Choroid plexus epithelial cell (primary cell): ENCODE measurements around the gene PPP1R14C.

ENCODE experiments used
- DNase-seq: peaks from one replicate; pipeline ENCODE4 v3.0.0-alpha.2; 2010; ENCODE audit warnings: low read depth
- H3K4me3 ChIP-seq: 2 replicates; pipeline ENCODE4 v1.5.1; 2011; ENCODE audit warnings: low read depth, mild to moderate bottlenecking, control low read depth, low read length, moderate library complexity
- TF ChIP-seq, protein P1 (sequence below): conservative IDR thresholded peaks from 2 replicates; pipeline ENCODE4 v1.5.1; 2011; ENCODE audit warnings: low read depth, mild to moderate bottlenecking, control low read depth, inconsistent platforms, low read length, moderate library complexity

PPP1R14C gene

DNA sequence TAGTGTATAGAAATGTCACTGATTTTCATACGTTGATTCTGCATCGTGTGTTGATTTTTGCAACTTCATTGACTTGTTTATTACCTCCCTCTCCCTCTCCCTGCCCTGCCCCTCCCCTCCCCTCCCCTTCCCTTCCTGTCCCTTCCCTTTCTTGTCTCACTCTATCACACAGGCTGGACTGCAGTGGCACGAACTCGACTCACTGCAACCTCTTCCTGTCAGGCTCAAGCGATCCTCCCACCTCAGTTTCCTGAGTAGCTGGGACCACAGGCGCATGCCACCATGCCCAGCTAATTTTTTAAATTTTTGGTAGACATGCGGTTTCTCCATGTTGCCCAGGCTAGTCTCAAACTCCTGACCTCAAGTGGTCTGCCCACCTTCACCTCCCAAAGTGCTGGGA lies 19.2 kb upstream of the PPP1R14C start:
- no peak for DNase-seq
- TF ChIP-seq, protein P1, sequence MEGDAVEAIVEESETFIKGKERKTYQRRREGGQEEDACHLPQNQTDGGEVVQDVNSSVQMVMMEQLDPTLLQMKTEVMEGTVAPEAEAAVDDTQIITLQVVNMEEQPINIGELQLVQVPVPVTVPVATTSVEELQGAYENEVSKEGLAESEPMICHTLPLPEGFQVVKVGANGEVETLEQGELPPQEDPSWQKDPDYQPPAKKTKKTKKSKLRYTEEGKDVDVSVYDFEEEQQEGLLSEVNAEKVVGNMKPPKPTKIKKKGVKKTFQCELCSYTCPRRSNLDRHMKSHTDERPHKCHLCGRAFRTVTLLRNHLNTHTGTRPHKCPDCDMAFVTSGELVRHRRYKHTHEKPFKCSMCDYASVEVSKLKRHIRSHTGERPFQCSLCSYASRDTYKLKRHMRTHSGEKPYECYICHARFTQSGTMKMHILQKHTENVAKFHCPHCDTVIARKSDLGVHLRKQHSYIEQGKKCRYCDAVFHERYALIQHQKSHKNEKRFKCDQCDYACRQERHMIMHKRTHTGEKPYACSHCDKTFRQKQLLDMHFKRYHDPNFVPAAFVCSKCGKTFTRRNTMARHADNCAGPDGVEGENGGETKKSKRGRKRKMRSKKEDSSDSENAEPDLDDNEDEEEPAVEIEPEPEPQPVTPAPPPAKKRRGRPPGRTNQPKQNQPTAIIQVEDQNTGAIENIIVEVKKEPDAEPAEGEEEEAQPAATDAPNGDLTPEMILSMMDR = no peak

DNA sequence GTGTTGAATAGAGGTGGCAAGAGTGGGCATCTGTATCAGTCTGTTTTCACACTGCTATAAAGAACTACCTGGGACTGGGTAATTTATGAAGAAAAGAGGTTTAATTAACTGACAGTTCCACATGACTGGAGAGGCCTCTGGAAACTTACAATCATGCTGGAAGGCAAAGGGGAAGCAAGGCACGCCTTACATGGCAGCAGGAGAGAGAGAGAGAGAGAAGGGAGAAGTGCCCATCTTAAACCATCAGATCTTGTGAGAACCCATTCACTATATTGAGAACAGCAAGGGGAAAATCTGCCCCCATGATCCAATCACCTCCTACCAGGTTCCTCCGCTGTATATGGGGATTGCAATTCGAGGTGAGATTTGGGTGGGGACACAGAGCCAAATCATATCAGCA lies 18.6 kb upstream of the PPP1R14C start:
- DNase-seq = no peak
- TF ChIP-seq, protein P1 = no peak
- H3K4me3 ChIP-seq = no peak overlapping the region

More for the DNA sequence above, 19.2 kb upstream of the PPP1R14C start:
- H3K4me3 ChIP-seq = no peak overlapping the region

DNA sequence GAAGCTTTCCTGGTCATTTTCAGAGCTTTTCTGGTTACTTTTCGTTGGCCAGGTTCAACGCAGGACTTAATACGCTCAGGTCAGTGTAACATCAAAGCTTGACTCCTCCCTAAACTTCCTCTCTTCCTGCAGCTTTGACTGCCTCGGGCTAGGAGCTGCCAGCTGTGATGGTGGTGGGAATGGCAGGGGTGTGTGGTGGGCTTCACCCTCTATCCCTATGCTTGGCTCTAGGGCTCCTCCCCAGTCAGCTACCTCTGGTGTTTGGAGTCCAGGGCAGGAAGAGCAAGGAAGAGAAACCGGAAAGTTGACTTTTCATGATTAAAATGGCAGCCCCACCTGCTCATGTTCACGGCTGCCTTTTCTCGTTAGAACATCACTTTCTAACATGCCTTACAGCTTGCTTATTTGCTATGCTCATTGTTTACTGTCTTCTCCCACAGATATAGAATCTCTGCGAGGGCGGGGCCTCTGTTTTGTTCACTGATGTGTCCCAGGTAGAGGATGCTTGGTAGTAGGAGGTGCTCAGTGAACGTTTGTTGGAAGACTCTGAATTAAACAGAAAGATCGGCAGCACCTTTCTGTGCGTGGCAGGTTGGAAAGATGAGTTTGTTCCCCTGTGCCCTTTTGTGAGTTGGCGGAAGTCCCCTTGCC lies 16.1 kb upstream of the PPP1R14C start:
- no peak overlapping the region for H3K4me3 ChIP-seq
- TF ChIP-seq, protein P1 = no peak
- DNase-seq = no peak

DNA sequence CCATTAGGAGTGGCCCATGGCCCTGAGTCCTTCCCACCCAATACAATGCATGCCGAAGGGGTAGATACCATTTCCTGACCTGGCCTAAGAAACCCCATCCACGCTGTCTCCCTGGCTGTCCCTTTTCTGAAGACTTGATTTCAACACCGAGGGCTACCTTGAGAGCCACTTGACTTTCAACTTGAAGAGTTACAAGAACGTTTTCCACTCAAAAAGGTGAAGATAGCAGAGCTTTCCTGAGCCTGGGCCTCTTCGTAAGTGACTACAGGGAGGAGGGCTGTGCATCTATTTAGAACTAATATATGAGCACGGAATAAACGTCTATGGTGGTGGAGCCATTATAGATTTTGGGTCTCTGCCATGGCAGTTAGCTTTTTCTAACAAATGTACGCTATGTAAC lies 14.4 kb upstream of the PPP1R14C start:
- no peak overlapping the region for H3K4me3 ChIP-seq
- DNase-seq = no peak
- TF ChIP-seq, protein P1 = no peak

DNA sequence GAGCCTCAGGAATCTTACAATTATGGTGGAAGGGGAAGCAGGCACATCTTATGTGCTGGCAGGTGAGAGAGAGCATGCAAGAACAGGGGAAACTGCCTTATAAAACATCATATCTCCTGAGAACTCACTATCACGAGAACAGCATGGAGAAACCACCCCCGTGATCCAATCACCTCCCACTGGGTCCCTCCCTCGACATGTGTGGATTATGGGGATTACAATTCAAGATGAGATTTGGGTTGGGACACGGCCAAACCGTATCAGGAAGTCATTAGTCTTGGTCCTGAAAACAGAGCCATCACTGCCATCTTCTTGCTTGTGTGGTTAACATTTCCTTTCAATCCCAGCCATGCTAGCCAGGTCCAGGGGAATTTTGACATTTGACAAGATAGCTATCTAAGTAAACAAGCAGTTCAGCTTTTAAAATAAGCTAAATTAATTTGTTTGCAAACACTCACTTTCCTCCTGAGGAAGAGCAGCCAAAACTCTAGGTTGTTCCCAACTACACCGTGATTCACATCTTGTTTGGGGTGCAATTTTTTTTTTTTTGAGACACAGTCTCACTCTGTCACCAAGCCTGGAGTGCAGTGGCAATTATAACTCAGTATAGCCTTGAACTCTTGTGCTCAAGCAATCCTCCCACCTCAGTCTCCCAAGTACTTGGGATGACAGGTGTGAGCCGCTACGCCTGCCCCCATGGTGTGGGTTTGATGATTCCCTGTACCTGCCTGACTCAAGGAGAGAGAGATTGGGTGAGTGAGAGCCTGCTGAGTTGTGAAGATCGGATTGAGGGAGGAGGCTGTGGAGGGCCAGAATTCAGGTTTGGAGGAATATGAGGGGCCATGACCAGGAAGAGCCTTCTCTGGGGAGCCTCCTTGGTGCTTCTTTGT lies 13.0 kb upstream of the PPP1R14C start:
- DNase-seq = no peak

DNA sequence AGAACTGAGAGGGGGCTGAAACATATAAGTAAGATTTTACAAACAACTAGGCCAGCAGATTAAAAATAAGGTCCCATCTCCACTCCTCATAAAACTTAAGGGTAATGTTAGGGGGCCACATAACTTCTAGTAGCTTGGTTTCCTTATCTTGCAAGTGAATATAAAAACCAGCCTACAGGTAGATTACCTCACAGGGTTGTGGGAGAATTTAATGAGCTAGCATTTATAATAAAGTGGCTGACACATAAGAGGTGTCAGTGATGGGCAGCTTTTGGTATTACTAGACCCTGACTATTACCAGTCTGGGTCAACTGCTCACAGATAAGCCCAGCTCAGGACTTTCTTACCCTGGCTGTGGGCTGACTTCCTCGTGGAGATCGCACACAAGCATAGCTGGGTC lies 9.2 kb upstream of the PPP1R14C start:
- TF ChIP-seq, protein P1 = no peak
- H3K4me3 ChIP-seq = no peak overlapping the region
- no peak for DNase-seq

More for the DNA sequence above, 13.0 kb upstream of the PPP1R14C start:
- no peak overlapping the region for H3K4me3 ChIP-seq
- TF ChIP-seq, protein P1 = no peak
